ENCODE measurements around the gene LHX6.

LHX6 gene

GRCh38 chr9:122191584-122191983 lies 37.2 kb downstream of the LHX6 start:
- DNase-seq (ENCODE audit: low read depth) = no peak

- no peak for DNase-seq (ENCODE audit: low read depth)
Observed at GRCh38 chr9:122190597-122191381, 38.0 kb downstream of the LHX6 start.

DNA sequence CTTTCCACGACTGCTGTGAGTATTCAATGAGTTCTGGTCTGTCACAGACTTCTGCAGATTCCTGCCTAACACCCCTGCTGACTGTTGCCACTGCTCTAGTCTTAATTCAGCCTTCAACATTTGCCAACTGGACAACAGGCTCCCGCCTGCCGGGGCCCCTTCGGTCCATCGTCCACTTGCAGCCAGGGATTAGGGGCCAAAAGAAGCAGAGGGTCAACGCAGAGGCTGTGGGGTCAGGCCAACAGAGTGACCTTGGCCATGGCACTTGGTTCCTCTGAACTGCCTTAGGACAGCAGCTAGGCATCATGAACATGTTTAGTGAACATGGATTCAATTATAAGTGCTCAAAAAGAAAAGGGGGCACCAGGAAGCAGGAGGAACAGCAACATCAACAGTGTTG lies 40.4 kb downstream of the LHX6 start:
- DNase-seq (ENCODE audit: low read depth) = no peak

DNA sequence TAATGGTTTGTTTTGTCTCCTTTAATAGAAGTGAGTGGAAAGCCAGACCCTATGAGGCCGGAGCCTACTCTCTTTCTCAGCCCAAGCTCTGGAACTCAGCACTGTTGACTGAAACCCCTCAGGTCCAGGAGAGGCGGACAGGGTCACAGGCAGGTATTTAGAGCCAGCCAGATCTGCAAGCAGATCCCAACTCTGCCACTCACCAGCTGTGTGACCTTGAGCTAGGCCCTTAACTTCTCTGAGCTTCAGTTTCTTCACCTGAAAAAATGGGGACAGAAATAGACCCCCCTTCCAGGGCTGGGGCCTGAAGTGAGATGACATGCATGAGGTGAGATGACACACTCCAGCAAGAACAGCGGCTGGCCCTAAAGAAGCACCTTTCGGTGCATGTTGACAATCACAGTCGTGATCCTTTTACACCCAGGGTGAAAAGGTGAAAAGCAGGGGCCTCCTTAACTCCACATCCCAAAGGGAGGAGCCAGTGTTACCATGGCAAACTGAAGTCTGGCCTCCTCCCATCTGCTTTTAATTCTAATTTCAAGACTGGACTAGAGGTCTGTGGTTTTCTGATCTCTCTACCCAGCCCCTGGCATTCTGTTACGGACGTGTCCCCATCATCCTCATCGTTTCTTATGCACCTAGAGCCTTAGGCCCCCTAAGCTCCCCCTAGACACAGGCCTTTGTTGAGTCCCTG lies 41.8 kb downstream of the LHX6 start:
- no peak for DNase-seq (ENCODE audit: low read depth)

- no peak for DNase-seq (ENCODE audit: low read depth)
Observed at GRCh38 chr9:122186301-122186700, 42.5 kb downstream of the LHX6 start.

DNA sequence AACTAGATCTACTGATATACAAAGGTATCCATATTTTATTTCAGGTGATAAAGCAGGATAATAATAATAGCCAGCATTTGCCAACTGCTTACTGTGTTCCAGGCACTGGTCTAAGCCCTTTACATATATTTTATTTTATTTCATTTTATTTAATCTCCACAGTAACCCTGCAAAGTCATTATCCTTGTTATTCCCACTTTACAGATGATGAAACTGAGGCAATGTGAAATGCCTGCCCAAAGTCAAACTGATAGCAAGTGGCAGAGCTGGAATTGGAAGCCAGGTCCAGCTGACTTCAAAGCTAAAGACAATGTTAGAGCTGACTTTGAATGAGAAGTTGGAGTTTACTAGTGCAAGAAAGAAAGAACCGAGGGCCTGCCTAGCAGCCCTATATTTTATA lies 44.2 kb downstream of the LHX6 start:
- no peak for DNase-seq (ENCODE audit: low read depth)

DNA sequence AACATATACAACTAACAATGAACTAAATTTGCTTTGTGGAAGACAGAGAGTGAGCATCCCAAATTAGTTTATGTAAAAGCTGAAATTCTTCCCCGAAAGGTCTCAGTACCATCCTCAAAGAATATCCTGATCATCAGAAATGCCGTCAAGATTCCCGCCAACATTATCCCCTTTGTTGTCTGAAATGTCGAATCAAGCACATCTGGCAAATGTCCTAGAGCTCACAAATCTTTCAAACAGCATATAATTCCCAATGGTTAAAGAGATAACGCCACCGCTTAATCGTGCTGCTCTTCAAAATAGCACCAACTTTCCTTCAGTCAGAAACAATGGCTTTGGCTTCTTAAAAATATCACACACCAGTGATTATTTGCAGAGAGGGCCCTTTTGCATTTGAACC lies 45.3 kb downstream of the LHX6 start:
- no peak for DNase-seq (ENCODE audit: low read depth)

GRCh38 chr9:122180633-122181032 lies 48.1 kb downstream of the LHX6 start:
- DNase-seq (ENCODE audit: low read depth) = no peak

GRCh38 chr9:122179690-122180074 lies 49.1 kb downstream of the LHX6 start:
- no peak for DNase-seq (ENCODE audit: low read depth)

- no peak for DNase-seq (ENCODE audit: low read depth)
Observed at GRCh38 chr9:122179054-122179689, 49.6 kb downstream of the LHX6 start.

GRCh38 chr9:122176916-122177315 lies 51.8 kb downstream of the LHX6 start:
- DNase-seq (ENCODE audit: low read depth) = no peak

GRCh38 chr9:122173670-122174069 lies 55.1 kb downstream of the LHX6 start:
- DNase-seq (ENCODE audit: low read depth) = no peak

DNA sequence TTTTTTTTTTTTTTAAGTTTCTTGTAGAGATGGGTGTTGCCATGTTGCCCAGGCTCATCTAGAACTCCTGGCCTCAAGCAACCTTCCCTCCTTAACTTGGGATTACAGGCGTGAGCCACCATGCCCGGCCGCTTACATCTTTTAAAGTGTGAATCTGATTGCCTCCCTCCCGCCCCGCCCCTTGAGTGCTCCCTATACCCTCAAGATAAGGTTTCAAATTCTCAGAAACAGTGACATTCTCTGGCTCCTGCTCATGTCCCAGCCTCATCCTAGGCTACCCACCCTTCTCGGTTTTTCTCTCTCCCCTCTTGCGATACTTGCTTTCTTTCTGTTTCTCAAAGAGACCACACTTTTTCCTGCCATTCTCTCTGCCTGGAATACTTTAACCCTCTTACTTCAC lies 56.6 kb downstream of the LHX6 start:
- no peak for DNase-seq (ENCODE audit: low read depth)

DNA sequence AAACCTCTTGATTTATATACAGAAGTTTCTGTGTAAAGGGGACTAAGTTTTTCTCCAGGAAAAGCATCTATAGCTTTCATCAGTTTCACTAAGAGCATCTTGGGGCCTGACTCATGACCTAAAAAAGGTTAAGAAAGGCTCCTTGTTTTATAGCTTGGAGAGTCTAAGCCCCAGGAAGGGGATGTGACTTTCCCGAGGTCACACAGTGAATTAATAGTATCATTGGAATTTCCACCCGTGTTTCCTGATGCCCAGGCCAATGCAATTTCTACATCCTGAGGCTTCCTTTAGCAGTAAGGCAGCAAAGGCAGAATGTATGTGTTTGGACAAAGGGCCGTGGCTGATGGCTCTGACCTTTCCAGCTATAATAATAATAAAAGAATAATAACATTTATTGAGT lies 60.4 kb downstream of the LHX6 start:
- no peak for DNase-seq (ENCODE audit: low read depth)

- no peak for DNase-seq (ENCODE audit: low read depth)
Observed at GRCh38 chr9:122164286-122164685, 64.5 kb downstream of the LHX6 start.

DNA sequence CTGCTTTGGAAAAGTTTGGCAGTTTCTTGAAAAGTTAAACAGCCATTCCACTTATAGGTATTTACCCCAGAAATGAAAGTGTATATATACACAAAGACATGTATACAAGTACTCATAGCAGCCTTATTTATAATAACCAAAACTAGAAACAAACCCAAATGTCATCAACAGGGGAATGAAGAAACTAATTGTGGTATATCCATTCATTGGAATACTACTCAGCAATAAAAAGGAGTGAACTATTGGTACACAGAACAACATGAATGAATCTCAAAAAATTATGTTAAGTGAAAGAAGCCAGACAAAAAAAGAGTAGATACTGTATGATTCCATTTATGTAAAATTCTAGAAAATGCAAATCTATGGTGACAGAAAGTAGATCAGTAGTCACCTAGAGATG lies 66.3 kb downstream of the LHX6 start:
- DNase-seq (ENCODE audit: low read depth) = no peak

DNA sequence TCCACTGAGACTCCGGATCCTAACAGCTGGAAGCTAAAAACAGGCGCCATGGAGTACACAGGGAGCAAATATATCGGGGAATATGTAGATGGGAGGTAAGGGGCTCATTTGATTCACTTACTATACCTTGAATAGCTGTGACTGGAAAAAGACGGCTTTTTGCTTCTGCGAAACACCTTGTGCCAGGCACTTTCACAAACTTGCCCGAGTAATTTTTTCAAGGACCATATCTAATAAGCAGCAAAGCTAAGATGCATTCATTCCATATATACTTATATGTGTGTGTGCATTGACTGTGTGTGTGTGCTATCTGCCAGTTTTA lies 68.9 kb downstream of the LHX6 start:
- DNase-seq (ENCODE audit: low read depth) = no peak

DNA sequence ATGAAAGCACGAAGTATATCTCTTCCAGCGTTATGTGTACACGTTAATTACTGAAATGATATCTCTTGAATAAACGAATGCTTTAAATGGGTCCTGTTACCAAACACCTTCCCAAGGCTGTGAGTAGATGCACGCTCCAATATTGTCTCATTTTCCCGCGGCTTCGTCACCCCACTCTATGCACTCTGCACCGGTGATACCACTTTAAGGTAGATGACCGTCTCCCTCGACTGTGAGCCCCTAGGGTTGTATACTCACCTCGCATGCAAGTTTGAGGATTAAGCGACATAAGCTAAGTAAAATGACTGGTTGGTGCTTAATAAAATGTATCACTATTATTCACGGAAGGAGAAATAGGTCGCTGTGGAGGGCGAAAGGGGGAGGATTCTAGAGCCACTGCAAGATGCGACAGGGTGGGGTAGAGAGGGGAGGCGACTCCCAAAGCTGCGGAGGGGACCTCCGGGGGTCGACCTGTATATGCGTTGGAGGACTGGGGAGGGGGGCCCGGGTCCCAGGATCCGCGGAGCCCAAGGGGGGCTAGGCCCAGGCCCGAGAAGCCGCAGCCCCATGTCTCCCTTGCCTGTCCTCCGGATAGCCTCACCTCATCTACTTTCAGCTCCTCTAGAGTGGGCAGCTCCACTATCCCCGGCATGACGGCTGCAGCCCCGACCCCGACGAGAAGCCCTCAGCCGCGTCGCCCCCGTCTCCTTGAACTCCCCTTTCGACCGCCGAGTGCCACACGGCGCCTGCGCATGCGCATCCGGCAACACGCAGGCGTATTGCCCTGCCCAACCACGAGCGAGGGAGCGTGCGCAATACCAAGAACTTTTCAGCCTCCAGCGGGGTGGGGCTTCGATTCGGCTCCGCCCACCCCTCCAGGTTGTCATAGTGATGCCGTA lies 69.5 kb downstream of the LHX6 start, which contains the start of the genes MORN5 and NDUFA8:
TSS of gene MORN5 (plus strand) at position 883 of the 899 bp plus-strand sequence. CDS start 65 bp downstream, outside the sequence.
TSS of gene NDUFA8 (minus strand) at position 754 of the 899 bp plus-strand sequence. CDS start at position 652, 102 bp downstream.
- DNase-seq (ENCODE audit: low read depth) = peak; percentile 90

DNA sequence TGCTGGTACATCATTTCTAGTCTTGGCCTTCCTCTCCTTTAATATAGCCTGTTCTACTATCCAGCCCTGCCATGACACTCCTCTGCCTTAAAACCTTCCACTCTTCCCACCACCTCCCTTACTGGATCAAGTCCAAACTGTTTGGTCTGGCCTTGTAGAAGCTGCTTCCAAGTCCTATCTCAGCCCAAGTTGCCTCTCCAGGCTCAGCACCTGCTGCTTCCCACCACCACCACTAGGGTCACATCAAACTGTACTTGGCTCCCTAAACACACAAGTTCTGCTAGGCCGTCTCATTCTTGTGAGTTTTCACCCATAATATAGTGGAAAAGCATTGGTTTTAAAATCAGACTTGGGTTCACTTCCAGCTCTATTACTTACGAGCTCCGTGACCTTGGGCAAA lies 70.6 kb downstream of the LHX6 start:
- no peak for DNase-seq (ENCODE audit: low read depth)

GRCh38 chr9:122155796-122156195 lies 73.0 kb downstream of the LHX6 start:
- DNase-seq (ENCODE audit: low read depth) = no peak
